Activated CD8-positive, alpha-beta memory T cell treated with anti-CD3 and anti-CD28 coated beads, Interleukin-2, amount 10 ng/mL, durations not matched to agents 7 days and 5 days (primary cell): ENCODE data around the gene SPRYD3. TPM values are rescaled to one million over a fixed set of nuclear protein-coding genes. Genes with fewer than 3 reads are reported as not detected.

Source experiments
- ATAC-seq: fragments of 150-1000 bp; cut with Tn5 transposase; one replicate; pipeline ENCODE4 v1.10.0; 2021; ENCODE audit warnings: moderate library complexity
- CTCF ChIA-PET: fragments of 350-600 bp; sonication (Branson Sonifier 250); formaldehyde crosslinking; loops from one replicate; lab custom pipeline; 2021; ENCODE audit warnings: antibody characterized with exemption; lab: Charles Lee
- DNase-seq: peaks from one replicate; pipeline ENCODE4 v3.0.0-alpha.2; 2020
- H3K27ac Mint-ChIP-seq: one replicate; pipeline ENCODE4 v1.8.0; 2021; ENCODE audit warnings: mild to moderate bottlenecking, mixed read lengths
- H3K27me3 Mint-ChIP-seq: one replicate; pipeline ENCODE4 v1.8.0; 2021; ENCODE audit warnings: mixed read lengths
- H3K36me3 Mint-ChIP-seq: one replicate; pipeline ENCODE4 v1.8.0; 2021; ENCODE audit warnings: mild to moderate bottlenecking, mixed read lengths
- H3K4me1 Mint-ChIP-seq: one replicate; pipeline ENCODE4 v1.8.0; 2021; ENCODE audit warnings: mixed read lengths
- H3K4me3 Mint-ChIP-seq: one replicate; pipeline ENCODE4 v1.8.0; 2021; ENCODE audit warnings: mild to moderate bottlenecking, moderate library complexity, mixed read lengths
- H3K9me3 Mint-ChIP-seq: one replicate; pipeline ENCODE4 v1.8.0; 2022; ENCODE audit warnings: low read depth, mixed read lengths
- total RNA-seq, 2 experiments: library from RNA; stranded (reverse); gene quantifications; one replicate each; pipeline ENCODE4 v1.2.3, GENCODE V29; 2021

Gene SPRYD3
- total RNA-seq, 2 experiments from 2014 or later: 27.8 to 29.7 TPM

DNA sequence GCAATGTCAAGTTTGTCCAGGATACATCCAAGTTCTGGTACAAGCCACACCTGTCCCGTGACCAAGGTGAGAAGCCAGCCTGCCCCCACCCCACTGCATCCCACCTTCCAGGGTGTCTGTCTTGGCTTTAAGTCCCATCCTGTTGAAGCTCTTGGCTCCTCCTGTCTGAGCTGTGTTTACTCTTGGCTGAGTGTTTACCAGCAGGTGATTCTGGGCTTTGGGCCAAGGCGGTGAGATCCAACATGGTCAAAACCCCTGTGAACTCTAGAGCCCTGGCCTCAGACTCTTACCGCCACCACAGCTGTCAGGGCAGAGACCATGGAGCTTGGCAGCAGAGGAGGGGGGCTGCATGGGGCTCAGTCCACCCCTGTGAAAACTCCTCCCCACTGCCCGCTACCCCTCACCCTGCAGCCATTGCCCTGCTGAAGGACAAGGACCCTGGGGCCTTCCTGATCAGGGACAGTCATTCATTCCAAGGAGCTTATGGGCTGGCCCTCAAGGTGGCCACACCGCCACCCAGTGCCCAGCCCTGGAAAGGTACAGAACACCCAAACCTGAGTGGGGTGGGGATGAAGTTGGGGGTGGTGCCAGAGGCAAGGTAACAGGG, 17.7 kb downstream of the SPRYD3 start:
- DNase-seq (peak; percentile 39), ATAC-seq (no peak)
- Mint-ChIP-seq H3K27me3 (no peaks in the 10 kb centered on the region), H3K4me1 (peaks cover 5% of the 10 kb centered on the region), H3K27ac (no peak overlapping the region), H3K36me3 (peaks cover 6% of the 10 kb centered on the region), H3K9me3 (no peaks in the 10 kb centered on the region), H3K4me3 (no peak overlapping the region)
- CTCF ChIA-PET: interaction anchor here (1.0 to 9.1 kb wide), 6 partner anchors 8 to 39 kb away, joined by 3 to 298 read pairs (median 5); partner anchors contain the start of genes IGFBP6, SOAT2 and SPRYD3

DNA sequence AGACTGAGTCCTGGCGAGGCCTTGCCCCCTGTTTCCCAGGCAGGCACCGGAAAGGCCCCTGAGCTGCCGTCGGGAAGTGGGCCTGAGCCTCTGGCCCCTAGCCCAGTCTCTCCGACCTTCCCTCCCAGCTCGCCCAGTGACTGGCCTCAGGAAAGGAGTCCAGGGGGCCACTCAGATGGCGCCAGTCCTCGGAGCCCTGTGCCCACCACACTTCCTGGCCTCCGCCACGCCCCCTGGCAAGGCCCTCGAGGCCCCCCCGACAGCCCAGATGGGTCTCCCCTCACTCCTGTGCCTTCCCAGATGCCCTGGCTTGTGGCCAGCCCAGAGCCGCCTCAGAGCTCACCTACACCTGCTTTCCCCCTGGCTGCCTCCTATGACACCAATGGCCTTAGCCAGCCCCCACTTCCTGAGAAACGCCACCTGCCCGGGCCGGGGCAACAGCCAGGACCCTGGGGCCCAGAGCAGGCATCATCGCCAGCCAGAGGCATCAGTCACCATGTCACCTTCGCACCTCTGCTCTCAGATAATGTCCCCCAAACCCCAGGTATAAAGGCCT, 18.4 kb downstream of the SPRYD3 start:
- Mint-ChIP-seq H3K9me3 (no peaks in the 10 kb centered on the region), H3K27me3 (no peaks in the 10 kb centered on the region), H3K4me1 (peaks cover 4% of the 10 kb centered on the region), H3K4me3 (no peak overlapping the region), H3K27ac (no peak overlapping the region), H3K36me3 (peaks cover 3% of the 10 kb centered on the region)
- no peak for ATAC-seq
- DNase-seq: no peak
- CTCF ChIA-PET: interaction anchor here (1.0 to 2.0 kb wide), 2 partner anchors 18 to 27 kb away, joined by 3 to 7 read pairs; partner anchors contain the start of gene SPRYD3

DNA sequence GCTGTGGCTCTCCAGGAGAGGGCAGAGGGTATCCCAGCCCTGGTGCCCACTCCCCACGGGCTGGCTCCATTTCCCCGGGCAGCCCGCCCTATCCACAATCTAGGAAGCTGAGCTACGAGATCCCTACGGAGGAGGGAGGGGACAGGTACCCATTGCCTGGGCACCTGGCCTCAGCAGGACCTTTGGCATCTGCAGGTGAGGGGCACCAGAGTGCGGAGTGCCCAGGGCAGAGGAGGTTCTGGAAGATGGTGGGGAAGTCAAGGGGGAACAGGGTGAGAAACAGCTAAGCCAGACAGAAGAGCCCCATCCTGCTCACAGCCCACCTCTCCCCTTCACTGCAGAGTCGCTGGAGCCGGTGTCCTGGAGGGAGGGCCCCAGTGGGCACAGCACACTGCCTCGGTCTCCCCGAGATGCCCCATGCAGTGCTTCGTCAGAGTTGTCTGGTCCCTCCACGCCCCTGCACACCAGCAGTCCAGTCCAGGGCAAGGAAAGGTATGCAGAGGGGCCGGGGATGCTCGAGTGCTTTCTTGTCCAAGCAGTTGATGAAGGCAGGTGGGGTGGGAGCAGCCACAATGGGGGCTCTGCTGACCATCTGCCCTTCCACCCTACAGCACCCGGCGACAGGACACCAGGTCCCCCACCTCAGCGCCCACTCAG, 19.0 kb downstream of the SPRYD3 start:
- DNase-seq: peak; percentile 38
- Mint-ChIP-seq H3K27ac (no peak overlapping the region), H3K4me3 (no peak overlapping the region), H3K9me3 (no peaks in the 10 kb centered on the region), H3K4me1 (peaks cover 10% of the 10 kb centered on the region), H3K27me3 (no peaks in the 10 kb centered on the region), H3K36me3 (peaks cover 2% of the 10 kb centered on the region)
- CTCF ChIA-PET: interaction anchor here (2.0 to 2.1 kb wide), 2 partner anchors 18 to 39 kb away, joined by 6 to 7 read pairs; partner anchors contain the start of gene SPRYD3
- no peak for ATAC-seq

DNA sequence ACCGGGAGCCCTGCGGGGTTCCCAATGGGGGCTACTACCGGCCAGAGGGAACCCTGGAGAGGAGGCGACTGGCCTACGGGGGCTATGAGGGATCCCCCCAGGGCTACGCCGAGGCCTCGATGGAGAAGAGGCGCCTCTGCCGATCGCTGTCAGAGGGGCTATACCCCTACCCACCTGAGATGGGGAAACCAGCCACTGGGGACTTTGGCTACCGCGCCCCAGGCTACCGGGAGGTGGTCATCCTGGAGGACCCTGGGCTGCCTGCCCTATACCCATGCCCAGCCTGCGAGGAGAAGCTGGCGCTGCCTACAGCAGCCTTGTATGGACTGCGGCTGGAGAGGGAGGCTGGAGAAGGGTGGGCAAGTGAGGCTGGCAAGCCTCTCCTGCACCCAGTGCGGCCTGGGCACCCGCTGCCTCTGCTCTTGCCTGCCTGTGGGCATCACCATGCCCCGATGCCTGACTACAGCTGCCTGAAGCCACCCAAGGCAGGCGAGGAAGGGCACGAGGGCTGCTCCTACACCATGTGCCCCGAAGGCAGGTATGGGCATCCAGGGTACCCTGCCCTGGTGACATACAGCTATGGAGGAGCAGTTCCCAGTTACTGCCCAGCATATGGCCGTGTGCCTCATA, 19.6 kb downstream of the SPRYD3 start:
- H3K27ac Mint-ChIP-seq: no peak overlapping the region
- no peak for DNase-seq
- no peaks in the 10 kb centered on the region for H3K9me3 Mint-ChIP-seq
- peaks cover 12% of the 10 kb centered on the region for H3K4me1 Mint-ChIP-seq
- no peaks in the 10 kb centered on the region for H3K27me3 Mint-ChIP-seq
- H3K4me3 Mint-ChIP-seq: no peak overlapping the region
- ATAC-seq: no peak
- no peaks in the 10 kb centered on the region for H3K36me3 Mint-ChIP-seq
- CTCF ChIA-PET: interaction anchor here (1.0 to 2.1 kb wide), 2 partner anchors 21 to 40 kb away, joined by 3 to 6 read pairs; no protein-coding TSS in a partner anchor

DNA sequence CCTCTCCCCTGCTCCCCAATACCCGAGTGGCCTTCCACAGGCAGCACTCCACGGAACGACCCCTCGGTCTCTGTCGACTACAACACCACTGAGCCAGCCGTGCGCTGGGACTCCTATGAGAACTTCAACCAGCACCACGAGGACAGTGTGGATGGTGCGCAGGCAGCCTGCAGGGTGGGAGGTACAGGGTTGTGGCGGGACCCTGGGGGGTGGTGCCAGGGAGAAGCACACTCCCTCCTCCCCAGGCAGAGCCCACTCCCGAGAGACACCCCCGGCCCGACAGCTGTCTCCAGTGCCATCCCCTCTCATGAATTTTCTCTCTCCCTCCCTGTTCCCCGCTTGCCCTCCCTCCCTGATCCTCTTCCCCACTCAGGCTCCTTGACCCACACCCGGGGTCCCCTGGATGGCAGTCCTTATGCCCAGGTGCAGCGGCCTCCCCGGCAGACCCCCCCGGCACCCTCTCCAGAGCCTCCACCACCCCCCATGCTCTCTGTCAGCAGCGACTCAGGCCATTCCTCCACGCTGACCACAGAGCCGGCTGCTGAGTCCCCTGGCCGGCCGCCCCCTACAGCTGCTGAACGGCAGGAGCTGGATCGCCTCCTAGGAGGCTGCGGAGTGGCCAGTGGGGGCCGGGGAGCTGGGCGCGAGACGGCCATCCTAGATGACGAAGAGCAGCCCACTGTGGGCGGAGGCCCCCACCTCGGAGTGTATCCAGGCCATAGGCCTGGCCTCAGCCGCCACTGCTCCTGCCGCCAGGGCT, 20.3 kb downstream of the SPRYD3 start:
- DNase-seq: no peak
- no peaks in the 10 kb centered on the region for H3K27me3 Mint-ChIP-seq
- peaks cover 17% of the 10 kb centered on the region for H3K4me1 Mint-ChIP-seq
- H3K36me3 Mint-ChIP-seq: no peaks in the 10 kb centered on the region
- no peak for ATAC-seq
- H3K9me3 Mint-ChIP-seq: no peaks in the 10 kb centered on the region
- H3K4me3 Mint-ChIP-seq: no peak overlapping the region
- CTCF ChIA-PET: interaction anchor here (1.0 to 13.7 kb wide), 4 partner anchors 8 to 41 kb away, joined by 3 to 153 read pairs (median 4); no protein-coding TSS in a partner anchor
- H3K27ac Mint-ChIP-seq: no peak overlapping the region

DNA sequence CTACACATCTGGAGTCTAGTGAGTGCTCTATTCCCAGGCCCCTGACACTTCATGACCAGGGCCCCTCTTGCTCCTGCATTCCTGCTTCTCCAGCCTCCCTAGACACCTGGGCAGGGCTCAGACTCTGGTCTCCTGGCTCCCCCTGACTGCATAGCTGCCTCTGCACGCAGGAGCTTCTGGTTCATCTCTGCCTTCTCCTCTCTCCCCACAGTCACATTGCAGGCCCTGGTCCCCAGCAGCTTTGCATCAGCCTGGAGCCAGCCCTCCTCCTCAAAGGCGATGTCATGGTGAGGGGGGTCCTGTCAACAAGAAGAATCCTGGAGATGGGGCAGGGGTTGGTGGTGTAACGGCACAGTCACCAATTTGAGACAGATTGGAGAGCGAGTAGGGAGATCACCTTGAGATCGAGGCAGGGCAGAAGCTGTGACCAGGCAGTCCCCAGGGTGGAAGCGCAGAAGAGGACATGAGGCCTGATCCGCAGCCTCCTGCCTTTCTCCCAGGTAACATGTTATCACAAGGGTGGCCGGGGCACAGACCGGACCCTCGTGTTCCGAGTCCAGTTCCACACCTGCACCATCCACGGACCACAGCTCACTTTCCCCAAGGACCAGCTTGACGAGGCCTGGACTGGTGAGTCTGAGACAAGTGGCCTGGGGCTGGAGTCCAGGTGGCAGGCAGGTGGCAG, 21.2 kb downstream of the SPRYD3 start:
- no peak for ATAC-seq
- H3K4me1 Mint-ChIP-seq: peaks cover 22% of the 10 kb centered on the region

DNA sequence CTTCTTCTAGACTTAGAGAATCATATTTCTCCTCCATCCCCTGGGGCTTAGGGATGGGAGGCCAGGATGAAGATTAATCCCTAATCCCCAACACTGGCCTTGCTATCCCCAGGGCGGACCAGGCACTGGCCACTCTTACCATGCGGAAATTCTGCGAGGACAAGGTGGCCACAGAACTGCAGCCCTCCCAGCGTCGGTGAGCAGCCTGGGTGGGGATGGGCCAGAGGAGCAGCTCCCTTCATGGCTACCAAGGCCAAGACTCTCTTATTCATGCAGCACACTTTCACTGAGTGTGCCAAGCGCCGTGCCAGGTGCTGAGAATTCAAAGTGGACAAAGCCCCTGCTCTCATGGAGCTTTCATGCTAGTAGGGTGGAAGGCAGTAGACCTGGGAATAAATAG, 22.3 kb downstream of the SPRYD3 start:
- CTCF ChIA-PET: interaction anchor here (4.2 to 13.7 kb wide), 3 partner anchors 10 to 40 kb away, joined by 24 to 153 read pairs (median 55); partner anchors contain the start of gene IGFBP6
- Mint-ChIP-seq H3K9me3 (no peaks in the 10 kb centered on the region), H3K27ac (no peak overlapping the region), H3K27me3 (no peaks in the 10 kb centered on the region), H3K36me3 (no peaks in the 10 kb centered on the region), H3K4me1 (peaks cover 22% of the 10 kb centered on the region), H3K4me3 (no peak overlapping the region)
- ATAC-seq: no peak
- DNase-seq: no peak

More for the DNA sequence above, 21.2 kb downstream of the SPRYD3 start:
- Mint-ChIP-seq H3K27ac (no peak overlapping the region), H3K4me3 (no peak overlapping the region), H3K36me3 (no peaks in the 10 kb centered on the region), H3K9me3 (no peaks in the 10 kb centered on the region), H3K27me3 (no peaks in the 10 kb centered on the region)
- DNase-seq: peak; percentile 38
- CTCF ChIA-PET: interaction anchor here (0.9 to 13.7 kb wide), 5 partner anchors 9 to 42 kb away, joined by 3 to 153 read pairs (median 6); partner anchors contain the start of gene IGFBP6

DNA sequence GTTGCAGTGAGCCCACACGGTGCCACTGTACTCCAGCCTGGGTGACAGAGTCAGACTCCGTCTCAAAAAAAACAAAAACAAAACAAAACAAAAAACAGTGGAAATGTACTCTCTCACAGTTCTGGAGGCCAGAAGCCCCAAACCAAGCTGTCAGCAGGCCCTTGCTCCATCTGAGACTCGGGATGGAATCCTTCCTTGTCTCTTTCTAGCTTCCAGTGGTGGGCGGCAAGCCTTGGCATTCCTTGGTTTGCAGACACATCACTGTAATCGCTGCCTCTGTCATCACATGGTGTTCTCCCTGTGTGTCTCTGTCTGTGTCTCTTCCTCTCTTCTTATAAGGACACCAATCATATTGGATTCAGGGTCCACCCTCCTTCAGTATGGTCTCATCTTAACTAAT, 22.9 kb downstream of the SPRYD3 start:
- H3K4me3 Mint-ChIP-seq: no peak overlapping the region
- no peak overlapping the region for H3K27ac Mint-ChIP-seq
- CTCF ChIA-PET: interaction anchor here (3.7 to 13.7 kb wide), 4 partner anchors 10 to 46 kb away, joined by 22 to 153 read pairs (median 40); partner anchors contain the start of genes IGFBP6 and SOAT2
- ATAC-seq (no peak), DNase-seq (no peak)
- H3K36me3 Mint-ChIP-seq: no peaks in the 10 kb centered on the region
- peaks cover 22% of the 10 kb centered on the region for H3K4me1 Mint-ChIP-seq
- H3K27me3 Mint-ChIP-seq: no peaks in the 10 kb centered on the region
- no peaks in the 10 kb centered on the region for H3K9me3 Mint-ChIP-seq

DNA sequence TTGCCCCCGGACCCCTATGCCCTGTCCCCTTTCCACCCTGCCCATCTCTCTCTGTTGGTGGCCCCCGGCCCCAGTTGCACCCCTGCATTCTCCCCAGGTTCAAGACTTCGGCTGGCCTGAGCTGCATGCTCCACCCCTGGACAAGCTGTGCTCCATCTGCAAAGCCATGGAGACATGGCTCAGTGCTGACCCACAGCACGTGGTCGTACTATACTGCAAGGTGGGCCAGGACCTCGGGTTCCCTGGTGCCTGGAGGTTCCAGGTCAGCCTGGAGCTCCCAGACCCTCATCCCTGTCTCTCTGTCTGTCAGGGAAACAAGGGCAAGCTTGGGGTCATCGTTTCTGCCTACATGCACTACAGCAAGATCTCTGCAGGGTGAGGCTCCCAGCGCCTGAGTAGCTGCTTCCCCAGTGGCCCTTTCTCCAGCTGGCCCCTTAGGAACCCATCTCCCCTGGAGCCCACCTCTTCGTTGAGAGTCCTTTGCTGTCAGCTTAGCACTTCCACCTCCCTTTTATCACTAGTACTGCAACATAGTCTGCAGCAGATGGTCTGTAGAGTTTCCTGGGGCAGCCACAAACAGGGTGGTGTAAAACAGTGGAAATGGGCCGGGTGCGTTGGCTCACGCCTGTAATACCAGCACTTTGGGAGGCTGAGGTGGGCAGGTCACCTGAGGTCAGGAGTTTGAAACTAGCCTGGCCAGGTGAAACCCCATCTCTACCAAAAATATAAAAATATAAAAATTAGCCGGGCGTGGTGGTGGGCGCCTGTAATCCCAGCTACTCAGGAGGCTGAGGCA, 23.5 kb downstream of the SPRYD3 start:
- no peak for ATAC-seq
- CTCF ChIA-PET: interaction anchor here (0.7 to 13.7 kb wide), 6 partner anchors 9 to 212 kb away, joined by 3 to 153 read pairs (median 23); partner anchors contain the start of genes ESPL1, IGFBP6 and SOAT2
- peaks cover 22% of the 10 kb centered on the region for H3K4me1 Mint-ChIP-seq
- H3K27ac Mint-ChIP-seq: no peak overlapping the region
- H3K4me3 Mint-ChIP-seq: no peak overlapping the region
- no peaks in the 10 kb centered on the region for H3K9me3 Mint-ChIP-seq
- no peak for DNase-seq
- no peaks in the 10 kb centered on the region for H3K36me3 Mint-ChIP-seq
- no peaks in the 10 kb centered on the region for H3K27me3 Mint-ChIP-seq

DNA sequence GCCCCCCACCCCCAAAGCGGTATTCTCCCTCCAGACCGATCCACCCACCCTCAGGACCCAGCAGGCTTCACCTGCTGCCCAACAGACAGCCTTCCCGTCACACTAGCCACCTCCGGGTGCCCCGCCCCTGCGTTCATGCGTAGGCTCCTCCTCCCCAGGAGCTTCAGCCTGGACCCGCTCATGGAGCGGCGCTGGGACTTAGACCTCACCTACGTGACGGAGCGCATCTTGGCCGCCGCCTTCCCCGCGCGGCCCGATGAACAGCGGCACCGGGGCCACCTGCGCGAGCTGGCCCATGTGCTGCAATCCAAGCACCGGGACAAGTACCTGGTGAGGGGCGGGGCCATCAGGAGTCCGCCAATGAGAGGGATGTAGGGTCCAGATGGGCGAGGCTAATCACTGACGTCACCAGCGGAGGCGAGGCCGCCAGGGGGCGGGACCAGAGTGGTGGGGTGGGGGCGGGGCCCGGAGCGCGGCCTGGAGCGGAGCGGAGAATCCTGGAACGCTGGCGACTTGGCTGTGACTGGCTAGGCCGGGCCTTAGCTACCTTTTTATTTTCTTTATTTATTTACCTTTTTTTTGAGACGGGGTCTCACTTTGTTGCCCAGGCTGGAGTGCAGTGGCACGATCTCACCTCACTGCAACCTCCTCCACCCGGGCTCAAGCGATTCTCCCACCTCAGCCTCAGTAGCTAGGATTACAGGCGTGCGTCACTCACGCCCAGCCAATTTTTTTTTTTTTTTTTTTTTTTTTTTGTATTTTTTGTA, 24.9 kb downstream of the SPRYD3 start:
- no peaks in the 10 kb centered on the region for H3K36me3 Mint-ChIP-seq
- no peaks in the 10 kb centered on the region for H3K27me3 Mint-ChIP-seq
- peak overlapping the region; percentile 86 for H3K27ac Mint-ChIP-seq
- no peaks in the 10 kb centered on the region for H3K9me3 Mint-ChIP-seq
- H3K4me1 Mint-ChIP-seq: peaks cover 24% of the 10 kb centered on the region
- peak overlapping the region; percentile 92 for H3K4me3 Mint-ChIP-seq
- CTCF ChIA-PET: interaction anchor here (0.8 to 13.7 kb wide), 21 partner anchors 7 to 267 kb away, joined by 3 to 153 read pairs (median 4); partner anchors contain the start of genes AAAS, EIF4B, ESPL1 and IGFBP6
- ATAC-seq (peak; percentile 94), DNase-seq (peak; percentile 95)
